ENCODE data around the gene LBHD1.

The LBHD1 gene

GRCh38 chr11:62613291-62613778, 58.7 kb downstream of the LBHD1 start:
- DNase-seq = no peak
